EL (cell line): ENCODE data around the gene CDSN.

Experiments
- DNase-seq: peaks from one replicate; pipeline ENCODE4 v3.0.0-alpha.2; 2016

The CDSN gene

DNA sequence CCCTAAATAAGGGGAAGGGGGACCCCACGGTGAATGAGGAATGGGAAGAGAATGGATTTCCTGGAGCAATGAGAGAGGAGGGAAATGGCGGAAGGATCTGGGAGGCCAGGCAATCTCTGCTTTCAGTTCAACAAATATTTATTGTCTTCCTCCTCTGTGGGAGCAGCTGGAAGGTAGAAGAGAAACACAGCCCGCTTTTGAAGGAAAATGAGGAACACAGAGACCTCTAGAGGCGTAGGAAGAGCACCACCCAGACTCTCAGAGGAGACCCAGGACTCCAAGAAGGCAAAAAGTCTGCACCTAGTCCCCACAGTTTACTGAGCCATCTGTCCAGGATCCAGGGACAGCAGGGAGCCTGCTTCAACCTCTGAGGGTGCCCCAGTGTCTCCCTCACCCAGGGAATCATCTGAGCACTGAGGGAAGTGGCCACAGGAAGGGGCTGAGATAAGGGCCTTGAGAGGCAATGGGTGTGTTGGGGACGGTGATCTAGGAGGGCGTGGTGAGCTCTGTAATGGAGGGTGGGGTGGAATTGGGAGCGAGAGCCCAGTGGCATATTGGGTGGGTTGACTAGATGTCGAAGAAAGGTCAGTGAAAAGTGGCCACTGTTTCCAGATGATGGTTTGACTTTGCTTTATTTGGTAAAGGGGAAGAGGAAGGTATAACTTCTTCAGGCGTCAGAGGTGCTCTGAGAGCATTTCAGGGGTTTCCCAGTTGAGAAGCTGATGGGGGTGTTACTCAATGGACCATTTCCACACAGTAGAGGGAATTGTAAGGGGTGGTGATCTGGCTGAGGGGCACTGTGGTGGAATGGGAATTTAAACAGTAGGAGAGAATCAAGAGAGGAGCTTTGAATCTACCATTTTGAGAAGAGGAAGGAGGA lies 5.0 kb downstream of the CDSN start:
- DNase-seq: peak; percentile 78

DNA sequence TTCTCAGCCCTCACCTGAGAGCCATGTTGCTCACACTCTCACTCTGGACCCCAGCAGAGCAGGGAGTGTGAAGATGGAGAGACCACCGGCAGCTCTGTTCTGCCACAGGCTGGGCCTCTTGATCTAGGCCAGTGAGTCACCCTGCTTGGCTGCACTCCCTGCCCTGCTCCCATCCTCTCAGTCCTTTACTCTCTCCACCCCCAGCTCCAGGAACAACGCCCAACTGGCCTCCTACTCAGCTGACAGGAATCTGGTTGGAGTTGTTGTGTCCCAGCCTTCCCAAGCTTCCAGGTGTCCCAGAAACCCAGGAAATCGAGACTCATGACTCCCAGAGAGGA lies 5.7 kb downstream of the CDSN start, which contains the start of gene PSORS1C1:
Gene PSORS1C1 (plus strand): TSS at position 260 of the 338 bp plus-strand sequence. CDS start 14,833 bp downstream, outside the sequence.
- DNase-seq: peak; percentile 97

DNA sequence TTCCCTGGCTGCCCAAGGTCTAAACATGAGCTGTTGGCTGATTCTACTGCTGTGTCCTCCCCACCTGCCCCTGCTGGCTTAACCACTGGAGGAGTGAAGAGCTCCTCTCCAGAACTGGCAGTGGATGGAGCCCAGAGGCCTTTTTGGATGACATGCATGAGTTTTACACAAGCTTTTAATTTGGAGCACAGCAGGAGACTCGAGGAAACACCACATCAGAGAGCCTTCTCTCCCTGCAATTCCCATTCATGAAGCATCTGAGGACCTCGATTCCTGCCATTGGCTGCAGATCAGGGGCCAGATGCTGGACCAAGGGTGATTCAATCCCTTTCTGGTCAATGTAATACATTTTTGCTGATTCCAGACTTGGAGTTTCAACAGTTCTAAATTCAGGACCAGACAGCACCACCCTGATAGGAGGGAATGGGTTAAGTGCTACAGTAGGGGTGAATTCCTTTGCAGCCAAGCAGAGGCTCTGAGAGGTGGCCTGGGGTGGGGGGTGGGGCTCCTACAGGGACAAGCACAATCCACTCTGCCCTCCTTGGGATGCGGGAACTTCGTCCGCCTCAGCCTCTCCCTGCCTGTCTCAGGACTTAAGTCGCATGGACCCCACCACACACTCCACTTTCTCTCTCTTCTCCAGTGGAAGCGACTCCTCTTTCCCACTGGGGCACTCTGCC lies 6.2 kb downstream of the CDSN start:
- DNase-seq: peak; percentile 46

DNA sequence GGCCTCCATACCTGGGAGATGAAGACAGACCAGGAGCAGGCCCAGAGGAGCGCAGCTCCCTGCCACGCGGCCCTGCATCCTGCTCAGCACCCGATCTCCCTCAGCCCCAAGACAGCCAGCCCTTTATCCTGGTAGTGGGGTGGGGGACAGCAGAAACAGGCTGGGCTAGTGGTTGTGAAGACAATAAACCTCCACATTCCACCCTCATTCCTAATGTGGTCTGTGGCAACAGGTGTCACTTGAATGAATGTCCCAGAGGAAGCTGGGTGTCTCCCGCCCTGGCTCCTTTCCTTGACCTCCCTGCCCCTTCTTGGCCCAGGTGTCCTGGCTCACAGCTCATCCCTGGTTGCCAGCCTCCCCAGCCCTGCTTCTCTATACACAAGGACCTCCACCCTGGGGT lies 7.8 kb downstream of the CDSN start, which contains the start of gene C6orf15:
Gene C6orf15 (minus strand): TSS at position 98 of the 400 bp plus-strand sequence. CDS start 20 bp downstream, at position 78.
- DNase-seq: no peak

DNA sequence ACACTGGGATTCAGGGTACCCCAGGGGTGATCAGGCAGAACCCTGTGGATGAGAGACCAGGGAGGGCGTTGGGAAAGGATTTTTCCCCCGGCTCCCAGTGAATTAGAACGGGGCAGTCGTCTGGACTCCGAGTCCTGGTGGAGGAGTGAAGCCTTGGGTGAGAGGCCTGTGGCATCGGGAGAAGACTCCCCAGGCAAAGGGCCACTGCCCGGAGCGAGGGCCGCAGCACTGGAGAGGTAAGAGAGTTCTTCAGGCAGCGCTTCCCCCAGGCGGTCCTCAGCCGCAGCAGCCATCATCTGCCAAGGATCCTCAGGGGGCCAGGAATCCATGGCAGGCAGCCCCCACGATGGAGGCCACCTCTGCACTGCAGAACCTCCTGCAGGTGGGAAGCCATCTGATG lies 8.5 kb downstream of the CDSN start:
- DNase-seq: no peak

DNA sequence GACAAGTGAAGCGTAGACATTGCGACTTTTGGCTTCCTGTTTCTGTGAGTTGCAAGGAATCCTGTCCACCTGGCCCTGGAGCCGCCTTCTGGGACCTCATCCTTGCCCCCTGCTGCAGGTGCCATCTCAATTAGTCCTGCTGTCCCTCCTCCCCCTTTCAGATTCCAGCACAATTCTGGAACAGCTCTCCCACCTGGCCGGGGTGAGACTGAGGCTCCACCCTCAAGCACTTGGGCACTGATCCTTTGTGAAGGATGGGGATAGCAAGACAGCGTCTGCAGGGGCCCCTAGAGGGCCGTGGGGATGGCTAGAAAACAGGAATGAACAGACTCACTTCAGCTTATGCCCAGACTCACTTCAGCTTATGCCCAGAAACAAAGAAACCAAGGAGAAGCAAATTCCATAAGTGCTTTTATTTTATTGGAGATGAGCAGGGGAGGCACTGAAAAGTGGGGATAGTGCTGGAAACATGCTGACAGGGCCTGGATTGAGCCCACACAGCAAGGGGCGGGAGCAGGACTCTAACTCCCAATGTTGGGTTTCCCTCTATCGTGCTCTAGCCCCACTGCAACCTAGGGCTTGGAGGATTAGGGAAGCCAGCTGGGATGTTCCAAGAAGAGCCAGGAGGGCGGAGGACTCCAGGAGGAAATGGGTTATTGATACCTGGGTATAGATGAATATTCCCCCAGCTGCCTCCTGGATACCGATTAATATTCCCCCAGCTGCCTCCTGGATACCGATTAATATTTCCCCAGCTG lies 9.2 kb downstream of the CDSN start:
- DNase-seq: no peak

DNA sequence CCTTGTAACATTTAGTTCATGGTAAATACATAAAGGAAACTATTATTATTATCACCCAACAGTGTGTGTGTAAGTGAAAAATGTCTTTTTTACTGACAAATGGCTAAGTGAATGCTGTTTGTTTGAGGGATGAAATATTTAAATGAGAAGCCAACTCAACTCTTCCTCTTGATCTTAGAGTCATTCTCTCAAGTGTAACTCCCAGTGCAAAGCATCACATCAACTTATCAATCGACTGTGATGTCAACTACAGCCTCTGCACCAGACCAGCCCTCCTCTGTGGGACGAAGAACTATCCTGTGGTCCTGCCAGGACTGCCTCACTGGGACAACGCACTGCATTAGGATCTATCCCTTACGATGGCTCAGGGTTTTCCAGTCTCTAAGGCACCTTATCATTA lies 13.2 kb downstream of the CDSN start:
- no peak for DNase-seq

DNA sequence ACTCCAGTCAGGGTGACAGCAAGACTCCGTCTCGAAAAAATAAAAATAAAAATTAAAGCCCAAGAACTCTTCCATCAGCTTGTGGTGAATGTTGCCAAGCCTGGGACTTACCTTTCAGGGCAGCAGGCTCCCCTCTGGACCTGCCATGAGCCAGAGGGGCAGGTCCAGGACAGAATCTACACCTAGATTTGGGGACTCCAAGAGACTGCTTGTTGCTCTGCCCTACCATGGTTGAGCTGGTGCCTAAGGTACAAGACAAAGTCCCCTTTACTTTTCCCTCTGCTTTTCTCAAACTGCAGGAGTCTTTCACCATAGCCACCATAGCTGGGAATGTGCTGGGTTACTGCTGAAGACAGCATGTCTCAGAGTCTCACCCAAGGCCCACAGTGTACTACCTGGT lies 17.1 kb downstream of the CDSN start:
- no peak for DNase-seq

DNA sequence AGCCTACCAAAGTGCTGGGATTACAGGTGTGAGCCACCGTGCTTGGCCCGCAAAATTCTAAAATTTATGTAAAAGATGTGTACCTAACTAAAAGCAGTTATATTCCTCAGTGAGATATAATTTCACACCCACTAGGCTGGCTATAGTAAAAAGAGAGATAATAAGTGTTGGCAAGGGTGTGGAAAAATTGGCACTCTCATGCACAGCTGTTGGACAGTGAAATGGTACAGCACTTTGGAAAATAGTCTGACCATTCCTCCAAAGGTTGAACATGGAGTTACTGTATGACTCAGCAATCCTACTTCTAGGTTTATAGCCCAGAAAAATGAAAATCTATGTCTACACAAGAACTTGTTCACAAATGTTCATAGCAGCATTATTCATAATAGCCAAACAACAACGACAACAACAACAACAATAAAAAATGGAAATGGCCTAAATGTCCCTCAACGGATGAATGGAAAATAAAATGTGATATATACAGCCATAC lies 21.8 kb downstream of the CDSN start:
- DNase-seq: no peak

DNA sequence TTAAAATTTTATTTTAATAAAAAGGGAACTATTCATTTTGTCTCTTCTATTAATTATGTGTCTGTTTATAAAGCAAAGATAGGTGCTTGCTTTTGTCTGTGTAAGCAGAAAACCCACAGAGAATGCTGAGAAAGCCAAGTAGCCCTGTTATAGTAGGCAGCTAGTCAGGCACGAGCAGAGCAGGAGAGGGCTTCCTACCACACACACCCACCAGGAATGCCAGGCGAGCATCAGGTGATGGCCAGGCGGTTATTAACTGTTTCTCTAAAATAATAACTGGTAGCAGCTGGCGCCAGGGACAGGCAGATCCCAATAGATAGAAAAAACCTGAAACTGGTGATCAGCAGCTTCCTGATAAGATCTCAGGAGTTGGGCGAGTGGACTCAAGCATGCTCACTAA lies 23.6 kb downstream of the CDSN start:
- DNase-seq: no peak

DNA sequence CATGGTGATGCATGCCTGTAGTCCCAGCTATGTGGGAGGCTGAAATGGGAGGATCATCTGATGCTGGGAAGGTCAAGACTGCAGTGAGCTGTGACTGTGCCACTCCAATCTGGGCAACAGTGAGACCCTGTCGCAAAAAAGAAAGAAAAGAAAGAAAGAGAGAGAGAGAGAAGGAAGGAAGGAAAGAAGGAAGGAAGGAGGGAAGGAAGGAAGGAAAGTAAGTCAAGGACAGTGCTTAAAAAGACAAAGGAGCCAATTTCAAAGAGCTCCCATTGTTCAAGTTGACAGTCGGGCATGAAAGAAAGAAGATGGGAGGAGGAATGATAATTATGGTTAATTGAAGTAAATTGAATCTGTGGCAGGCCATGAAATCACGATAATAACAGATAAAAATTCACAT lies 24.0 kb downstream of the CDSN start:
- no peak for DNase-seq

DNA sequence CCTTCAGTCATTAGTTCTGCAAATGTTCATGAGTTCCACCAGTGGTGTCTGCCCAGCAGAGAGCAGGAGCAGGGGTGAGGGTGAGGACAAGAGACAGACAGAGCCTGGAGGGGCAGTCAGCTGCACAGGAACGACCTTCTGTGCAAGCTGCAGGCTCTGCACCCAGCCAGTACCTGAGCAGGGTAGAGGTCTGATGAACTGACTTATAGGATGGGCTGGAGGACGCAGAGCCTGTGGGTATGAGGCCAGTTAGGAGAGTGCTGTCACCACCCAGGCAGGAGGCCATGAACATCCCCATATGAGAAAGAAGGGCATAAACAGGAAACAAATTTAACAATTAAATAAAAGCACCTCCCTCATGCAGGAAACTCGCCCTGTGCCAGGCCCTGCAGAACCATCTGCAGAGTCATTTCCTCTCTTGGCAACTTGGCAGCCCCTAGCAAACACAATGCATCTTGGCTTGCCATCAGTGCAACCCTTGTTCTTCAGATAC lies 25.8 kb downstream of the CDSN start:
- no peak for DNase-seq

DNA sequence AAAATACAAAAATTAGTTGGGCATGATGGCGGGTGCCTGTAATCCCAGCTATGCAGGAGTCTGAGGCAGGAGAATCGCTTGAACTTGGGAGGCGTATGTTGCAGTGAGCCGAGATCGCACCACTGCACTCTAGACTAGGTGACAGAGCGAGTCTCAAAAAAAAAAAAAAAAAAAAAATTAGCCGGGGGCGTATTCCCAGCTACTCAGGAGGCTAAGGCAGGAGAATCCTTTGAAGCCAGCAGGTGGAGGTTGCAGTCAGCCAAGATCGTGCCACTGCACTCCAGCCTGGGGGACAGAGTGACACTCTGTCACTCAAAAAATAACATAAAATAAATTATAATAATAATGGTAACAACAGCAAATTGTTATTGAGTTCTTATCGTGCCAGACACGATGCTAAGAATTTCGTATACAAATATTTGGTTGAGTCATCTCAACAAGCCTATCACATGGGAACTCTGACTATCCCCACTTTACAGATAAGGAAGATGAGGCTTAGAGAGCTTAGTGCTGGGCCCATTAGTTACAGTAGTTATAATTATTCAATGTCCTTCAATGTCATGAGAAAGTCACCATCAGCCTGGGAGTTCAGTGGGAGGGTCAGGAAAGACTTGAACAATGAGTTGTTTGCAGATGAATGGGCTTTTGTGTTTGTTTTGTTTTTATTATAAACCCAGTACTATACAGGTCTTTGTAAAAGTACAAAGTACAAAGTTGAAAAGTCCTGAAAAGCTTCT lies 27.3 kb downstream of the CDSN start:
- DNase-seq: no peak

DNA sequence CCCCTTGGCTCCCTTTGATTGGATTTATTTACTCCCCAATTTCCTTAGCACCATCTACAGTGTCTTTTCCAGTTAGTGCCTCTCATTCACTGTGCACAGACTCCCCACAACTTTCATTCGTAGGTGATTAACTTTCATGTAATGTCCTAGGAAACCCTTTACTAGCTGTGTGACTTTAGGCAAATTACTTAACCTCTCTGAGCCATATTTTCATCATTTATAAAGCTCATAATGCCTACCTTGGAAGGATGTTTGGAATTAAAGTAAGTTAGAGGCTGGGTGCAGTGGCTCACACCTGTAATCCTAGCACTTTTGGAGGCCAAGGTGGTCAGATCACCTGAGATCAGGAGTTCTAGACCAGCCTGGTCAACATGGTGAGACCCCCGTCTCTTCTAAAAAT lies 28.0 kb downstream of the CDSN start:
- DNase-seq: no peak

DNA sequence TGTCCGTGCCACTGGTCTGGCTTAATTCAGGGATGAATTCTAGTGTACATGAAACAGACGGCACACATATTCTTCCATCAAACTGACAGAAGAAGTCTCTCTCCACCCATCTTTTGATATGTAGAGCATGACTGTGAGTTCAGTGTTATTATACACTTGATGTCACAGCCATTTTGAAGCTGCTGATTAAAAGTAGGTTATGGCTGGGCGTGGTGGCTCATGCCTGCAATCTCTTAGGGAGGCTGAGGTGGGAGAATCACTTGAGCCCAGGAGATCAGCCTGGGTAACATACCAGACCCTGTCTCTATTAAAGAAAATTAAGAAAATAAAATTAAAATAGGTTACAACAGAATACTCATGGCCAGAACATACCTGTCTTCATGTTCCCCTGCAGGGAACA lies 28.6 kb downstream of the CDSN start:
- DNase-seq: no peak

DNA sequence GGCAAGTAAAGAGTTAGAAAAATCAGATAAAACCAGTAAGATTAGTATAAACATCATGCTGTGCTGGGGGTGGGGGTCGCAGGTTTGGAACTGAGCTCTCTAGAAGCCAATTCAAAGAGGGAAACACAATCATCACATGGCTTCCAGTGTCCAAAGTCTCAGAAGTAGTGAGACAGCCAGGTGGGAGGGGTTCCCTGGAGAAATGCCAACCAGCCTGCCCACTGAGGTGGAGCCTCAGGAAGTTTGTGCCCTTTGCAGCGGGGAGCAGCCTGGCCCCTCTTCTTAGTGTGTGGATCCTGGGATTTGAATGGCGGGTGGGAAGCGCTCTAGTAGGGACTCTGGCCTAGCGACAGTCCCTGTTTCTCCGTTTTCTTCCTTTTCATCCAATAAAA lies 29.3 kb downstream of the CDSN start:
- DNase-seq: no peak

DNA sequence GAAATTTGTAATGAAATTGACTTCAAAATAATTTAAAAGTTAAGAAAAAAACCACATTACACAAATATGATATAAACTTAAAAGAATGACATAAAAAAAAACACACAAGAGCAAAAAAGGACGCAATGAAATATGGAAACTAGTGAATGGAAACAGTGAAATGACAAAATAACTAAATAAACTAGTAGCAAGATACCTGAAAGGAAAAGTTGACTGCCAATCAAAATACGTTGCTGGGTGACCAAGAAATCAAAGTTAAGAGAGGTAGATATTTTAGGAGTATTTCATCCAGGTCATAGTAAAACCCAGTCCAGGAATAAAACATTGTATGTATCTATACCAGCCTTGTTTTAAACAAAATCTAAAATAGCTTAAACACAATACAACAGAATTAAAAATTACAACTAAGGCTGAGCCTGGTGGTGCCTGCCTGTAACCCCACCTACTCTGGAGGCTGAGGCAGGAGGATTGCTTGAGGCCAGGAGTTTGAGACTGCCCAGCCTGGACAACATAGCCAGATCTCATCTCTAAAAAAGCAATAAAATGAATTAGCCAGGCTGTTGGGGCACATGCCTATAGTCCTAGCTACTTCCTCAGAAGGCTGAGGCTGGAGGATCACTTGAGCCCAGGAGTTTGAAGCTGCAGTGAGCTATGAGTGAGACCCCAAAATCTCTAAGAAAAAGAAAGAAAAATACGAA lies 29.8 kb downstream of the CDSN start:
- no peak for DNase-seq

DNA sequence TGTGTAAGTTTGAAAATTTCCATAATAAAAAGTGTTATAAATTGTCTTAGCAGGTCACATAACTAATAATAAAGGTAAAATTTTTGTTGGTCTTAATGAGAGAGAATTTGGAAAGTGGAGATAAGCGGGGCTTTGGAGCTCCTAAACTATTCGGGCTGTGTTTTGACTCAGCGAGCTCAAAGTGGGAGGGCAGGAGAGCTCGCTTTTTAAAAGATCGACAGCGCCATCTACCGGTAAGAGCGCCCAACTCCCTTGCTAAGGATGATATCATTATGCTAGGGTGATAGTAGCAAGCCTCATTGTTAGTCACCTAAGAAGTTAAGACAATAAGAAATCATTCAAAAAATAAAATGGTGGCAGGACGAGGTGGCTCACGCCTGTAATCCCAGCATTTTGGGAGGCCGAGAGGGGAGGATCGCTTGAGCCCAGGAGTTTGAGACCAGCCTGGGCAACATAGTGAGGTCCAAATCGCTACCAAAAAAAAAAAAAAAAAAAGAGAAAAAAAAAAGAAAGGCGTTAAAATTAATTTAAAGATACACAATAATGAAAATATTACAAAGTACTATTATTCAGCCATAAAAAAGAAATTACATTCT lies 32.7 kb downstream of the CDSN start:
- peak; percentile 87 for DNase-seq

DNA sequence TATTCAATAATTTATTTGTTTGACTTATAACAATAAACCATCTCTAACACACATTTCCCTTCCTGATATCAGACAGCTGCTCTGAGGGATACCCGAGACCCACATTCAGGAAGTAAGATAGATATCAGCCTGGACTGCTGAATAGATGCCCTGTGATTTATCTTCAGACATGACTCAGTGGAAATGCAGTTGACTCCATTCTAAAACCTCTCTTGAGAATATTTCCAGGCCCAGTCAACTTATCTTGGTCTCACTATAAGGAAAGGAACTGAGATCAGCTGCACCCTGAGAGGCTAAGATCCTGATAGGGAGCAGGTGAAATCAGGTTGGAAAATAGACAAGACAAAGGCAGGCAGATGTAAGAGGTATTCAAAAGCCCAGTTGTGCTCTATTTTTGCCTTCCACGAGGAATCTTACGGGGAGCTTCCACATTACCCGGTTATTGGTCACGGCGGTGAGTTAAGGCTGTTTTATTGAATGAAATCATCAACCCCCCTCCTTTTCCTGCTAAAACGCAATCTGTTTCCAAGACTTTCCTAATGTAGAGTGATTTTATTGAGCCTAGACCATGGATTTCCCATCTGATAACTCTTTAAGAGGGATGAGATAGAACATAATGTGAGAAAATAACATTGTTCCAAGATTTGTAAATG lies 33.3 kb downstream of the CDSN start:
- peak; percentile 86 for DNase-seq

DNA sequence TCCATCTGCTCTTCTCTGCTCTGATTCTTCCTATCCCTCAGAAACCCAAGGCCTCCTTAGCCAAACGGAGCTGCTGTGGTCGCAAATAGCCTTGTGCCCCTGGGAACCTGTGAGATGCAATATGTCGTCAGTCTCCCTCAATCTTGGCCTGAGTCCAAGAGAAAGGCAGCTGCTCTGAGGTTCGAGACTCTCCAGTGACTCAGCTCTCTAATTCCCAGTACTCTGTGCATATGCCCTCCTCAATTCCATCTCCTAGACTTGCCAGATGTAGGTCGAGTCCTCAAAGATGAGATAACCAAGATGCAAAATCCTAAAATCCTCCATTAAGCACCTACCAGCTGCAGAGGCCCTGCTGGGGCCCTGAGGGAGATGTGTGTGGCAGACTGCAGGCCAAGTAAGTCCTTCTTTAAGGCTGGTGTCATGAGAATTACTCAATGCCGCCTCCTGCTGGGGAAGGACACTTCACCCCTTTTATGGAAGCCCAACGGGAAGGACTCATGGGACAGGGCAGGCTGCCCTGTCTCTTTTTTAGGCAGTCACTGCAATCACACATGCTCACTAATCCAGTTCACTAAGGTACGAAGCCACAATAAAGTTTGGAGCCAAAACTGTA lies 36.4 kb downstream of the CDSN start:
- peak; percentile 72 for DNase-seq
